ENCODE data around the gene NBAS.
"Not testable (repeated sequence)": the region's sequence is repeated elsewhere in the genome, so short reads cannot be mapped to it uniquely, and the experiment has no call there.

NBAS gene

GRCh38 chr2:15260196-15260595 is 300.9 kb downstream of the NBAS start:
- no peak for DNase-seq (ENCODE audit: insufficient read length)
- no peak for TF ChIP-seq TAF1 (IDR thresholded peaks at IDR 0.05; ENCODE audit: borderline replicate concordance, low read depth, low read length)
- no peak for TF ChIP-seq POLR2AphosphoS5 (IDR thresholded peaks at IDR 0.05; ENCODE audit: low read depth, low read length)
- no peak for TF ChIP-seq POLR2A (IDR thresholded peaks at IDR 0.05; ENCODE audit: low read depth, low read length)
- FAIRE-seq, result no peak

DNA sequence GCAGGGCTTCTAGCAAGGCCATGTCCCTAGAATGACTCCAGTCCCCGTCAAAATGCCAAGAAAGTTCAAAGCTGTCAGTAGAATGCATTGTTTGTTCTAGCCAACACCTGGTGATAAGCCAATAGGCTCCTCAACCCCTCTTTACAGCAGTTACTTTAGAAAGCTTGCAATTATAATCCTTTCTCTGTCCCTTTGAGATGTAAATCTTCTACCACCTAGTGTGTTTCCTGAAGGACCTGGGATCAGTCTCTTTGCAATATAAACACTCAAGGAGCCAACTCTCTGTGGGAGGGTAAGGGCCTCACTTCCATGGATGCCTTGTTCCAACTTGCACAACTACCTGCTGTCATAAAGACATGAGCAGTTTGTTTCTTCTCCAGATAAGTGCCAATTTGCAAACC is 301.8 kb downstream of the NBAS start:
- DNase-seq (ENCODE audit: insufficient read length) (no peak), FAIRE-seq (no peak)
- TF ChIP-seq POLR2A (IDR thresholded peaks at IDR 0.05; ENCODE audit: low read depth, low read length) (no peak), TAF1 (IDR thresholded peaks at IDR 0.05; ENCODE audit: borderline replicate concordance, low read depth, low read length) (no peak), POLR2AphosphoS5 (IDR thresholded peaks at IDR 0.05; ENCODE audit: low read depth, low read length) (no peak)

DNA sequence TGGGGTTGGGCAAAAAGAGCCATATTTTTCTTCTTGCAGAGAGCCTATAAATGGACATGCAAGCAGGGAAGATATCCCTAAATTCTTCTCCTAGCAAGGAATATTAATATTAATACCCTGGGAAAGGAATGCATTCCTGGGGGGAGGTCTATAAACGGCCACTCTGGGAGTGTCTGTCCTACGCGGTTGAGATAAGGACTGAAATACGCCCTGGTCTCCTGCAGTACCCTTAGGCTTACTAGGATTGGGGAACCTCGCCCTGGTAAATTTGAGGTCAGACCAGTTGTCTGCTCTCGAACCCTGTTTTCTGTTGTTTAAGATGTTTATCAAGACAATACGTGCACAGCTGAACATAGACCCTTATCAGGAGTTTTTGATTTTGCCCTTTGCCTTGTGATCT is 302.7 kb downstream of the NBAS start:
- FAIRE-seq; DNase-seq (ENCODE audit: insufficient read length): not testable (repeated sequence)

- TF ChIP-seq POLR2AphosphoS5 (IDR thresholded peaks at IDR 0.05; ENCODE audit: low read depth, low read length) (no peak), POLR2A (IDR thresholded peaks at IDR 0.05; ENCODE audit: low read depth, low read length) (no peak), TAF1 (IDR thresholded peaks at IDR 0.05; ENCODE audit: borderline replicate concordance, low read depth, low read length) (no peak)
- DNase-seq (ENCODE audit: insufficient read length) (no peak), FAIRE-seq (no peak)
These were observed 307.3 kb downstream of the NBAS start for GRCh38 chr2:15253835-15254286.

DNA sequence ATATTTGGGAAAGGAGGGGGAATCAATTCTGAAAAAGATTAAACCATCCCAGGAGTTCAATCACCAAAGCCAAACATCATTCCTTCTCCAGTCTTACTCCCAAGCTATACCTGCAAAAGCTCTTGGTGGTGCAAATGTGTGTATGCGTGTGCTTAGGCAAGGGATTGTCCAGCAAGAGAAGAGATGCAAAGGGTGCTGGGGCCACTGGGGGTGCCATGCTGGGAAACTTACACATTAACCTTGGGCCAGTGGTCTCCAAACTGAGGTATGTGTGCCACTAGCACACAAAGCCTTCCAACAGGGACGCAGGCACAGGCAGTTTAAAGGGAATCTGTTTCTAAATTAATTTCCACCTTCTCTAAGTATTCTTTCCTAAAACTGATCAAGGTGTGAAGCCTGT is 307.9 kb downstream of the NBAS start:
- no peak for DNase-seq (ENCODE audit: insufficient read length)
- no peak for FAIRE-seq
- TF ChIP-seq POLR2AphosphoS5 (IDR thresholded peaks at IDR 0.05; ENCODE audit: low read depth, low read length) (no peak), TAF1 (IDR thresholded peaks at IDR 0.05; ENCODE audit: borderline replicate concordance, low read depth, low read length) (no peak), POLR2A (IDR thresholded peaks at IDR 0.05; ENCODE audit: low read depth, low read length) (no peak)

DNA sequence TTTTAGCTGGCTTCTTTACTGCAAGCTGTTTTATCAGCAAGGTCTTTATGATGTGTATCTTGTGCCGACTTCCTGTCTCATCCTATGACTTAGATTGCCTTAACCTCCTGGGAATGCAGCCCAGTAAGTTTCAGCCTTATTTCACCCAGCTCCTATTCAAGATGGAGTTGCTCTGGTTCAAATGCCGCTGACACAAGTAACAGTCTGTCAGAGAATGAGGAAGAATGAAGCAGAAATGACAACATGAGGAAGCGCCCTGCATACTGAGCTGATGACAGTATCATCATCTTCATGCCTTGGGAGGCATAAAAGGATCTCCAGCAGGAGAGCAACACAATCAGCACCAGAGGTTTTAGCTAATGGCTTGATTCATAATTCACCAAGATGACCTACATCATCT is 309.4 kb downstream of the NBAS start:
- no peak for TF ChIP-seq POLR2A (IDR thresholded peaks at IDR 0.05; ENCODE audit: low read depth, low read length)
- no peak for TF ChIP-seq TAF1 (IDR thresholded peaks at IDR 0.05; ENCODE audit: borderline replicate concordance, low read depth, low read length)
- TF ChIP-seq POLR2AphosphoS5 (IDR thresholded peaks at IDR 0.05; ENCODE audit: low read depth, low read length), result no peak
- DNase-seq (ENCODE audit: insufficient read length), result no peak
- no peak for FAIRE-seq

GRCh38 chr2:15250946-15251345 is 310.2 kb downstream of the NBAS start:
- not testable (repeated sequence) for DNase-seq (ENCODE audit: insufficient read length); FAIRE-seq

DNA sequence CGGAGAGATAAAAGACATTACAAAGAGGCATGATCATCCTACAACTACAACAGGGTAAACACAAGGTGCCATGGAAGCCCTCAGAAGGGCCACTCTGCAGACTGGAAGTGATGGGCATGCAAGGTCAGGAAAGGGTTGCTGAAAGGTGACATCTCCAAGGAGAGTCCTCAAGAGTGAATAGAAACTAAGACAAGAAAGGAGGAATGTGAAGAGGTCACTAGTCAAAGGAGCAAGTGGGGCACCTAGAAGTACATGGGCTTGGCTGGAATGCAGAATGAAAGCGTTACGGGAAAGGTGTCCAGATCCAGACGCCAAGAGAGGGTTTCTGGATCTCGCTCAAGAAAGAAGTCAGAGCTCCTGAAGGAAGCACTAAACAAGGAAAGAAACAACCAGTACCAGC is 314.3 kb downstream of the NBAS start:
- TF ChIP-seq TAF1 (IDR thresholded peaks at IDR 0.05; ENCODE audit: borderline replicate concordance, low read depth, low read length) (no peak), POLR2A (IDR thresholded peaks at IDR 0.05; ENCODE audit: low read depth, low read length) (no peak), POLR2AphosphoS5 (IDR thresholded peaks at IDR 0.05; ENCODE audit: low read depth, low read length) (no peak)
- FAIRE-seq, result no peak
- DNase-seq (ENCODE audit: insufficient read length), result no peak

GRCh38 chr2:15243762-15244161 is 317.4 kb downstream of the NBAS start:
- FAIRE-seq (no peak), DNase-seq (ENCODE audit: insufficient read length) (no peak)
- no peak for TF ChIP-seq TAF1 (IDR thresholded peaks at IDR 0.05; ENCODE audit: borderline replicate concordance, low read depth, low read length)
- TF ChIP-seq POLR2A (IDR thresholded peaks at IDR 0.05; ENCODE audit: low read depth, low read length), result no peak
- TF ChIP-seq POLR2AphosphoS5 (IDR thresholded peaks at IDR 0.05; ENCODE audit: low read depth, low read length), result no peak

DNA sequence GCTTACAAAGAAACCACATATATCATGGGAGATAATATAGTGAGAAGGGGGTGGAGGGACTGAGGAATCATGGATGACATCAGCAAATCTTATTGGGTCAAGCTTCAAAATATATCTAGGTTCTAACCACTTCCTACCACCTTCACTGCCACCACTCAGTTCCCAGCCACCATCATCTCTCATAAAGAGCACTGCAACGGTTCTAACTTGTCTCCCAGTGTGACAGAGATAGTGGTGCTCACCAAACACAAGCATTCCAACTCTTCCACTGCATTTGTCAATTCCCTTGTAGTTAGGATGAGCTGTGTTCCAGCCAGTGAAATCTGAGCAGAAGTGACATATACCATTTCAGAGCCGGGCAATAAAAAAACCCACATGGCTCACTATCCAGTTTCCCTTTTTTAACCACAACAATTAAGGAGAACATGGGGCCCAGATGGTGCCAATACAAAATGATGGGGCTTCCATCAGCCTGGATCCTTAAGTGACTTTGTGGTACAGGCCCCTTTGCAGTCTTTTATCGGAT is 318.1 kb downstream of the NBAS start:
- DNase-seq (ENCODE audit: insufficient read length) (no peak), FAIRE-seq (no peak)
- no peak for TF ChIP-seq POLR2AphosphoS5 (IDR thresholded peaks at IDR 0.05; ENCODE audit: low read depth, low read length)
- no peak for TF ChIP-seq TAF1 (IDR thresholded peaks at IDR 0.05; ENCODE audit: borderline replicate concordance, low read depth, low read length)
- no peak for TF ChIP-seq POLR2A (IDR thresholded peaks at IDR 0.05; ENCODE audit: low read depth, low read length)

GRCh38 chr2:15241929-15242328 is 319.2 kb downstream of the NBAS start:
- DNase-seq (ENCODE audit: insufficient read length), result no peak
- no peak for FAIRE-seq
- TF ChIP-seq TAF1 (IDR thresholded peaks at IDR 0.05; ENCODE audit: borderline replicate concordance, low read depth, low read length) (no peak), POLR2A (IDR thresholded peaks at IDR 0.05; ENCODE audit: low read depth, low read length) (no peak), POLR2AphosphoS5 (IDR thresholded peaks at IDR 0.05; ENCODE audit: low read depth, low read length) (no peak)

GRCh38 chr2:15241201-15241600 is 319.9 kb downstream of the NBAS start:
- DNase-seq (ENCODE audit: insufficient read length) (no peak), FAIRE-seq (no peak)
- TF ChIP-seq POLR2A (IDR thresholded peaks at IDR 0.05; ENCODE audit: low read depth, low read length) (no peak), POLR2AphosphoS5 (IDR thresholded peaks at IDR 0.05; ENCODE audit: low read depth, low read length) (no peak), TAF1 (IDR thresholded peaks at IDR 0.05; ENCODE audit: borderline replicate concordance, low read depth, low read length) (no peak)

GRCh38 chr2:15238028-15238427 is 323.1 kb downstream of the NBAS start:
- DNase-seq (ENCODE audit: insufficient read length) (no peak), FAIRE-seq (no peak)
- TF ChIP-seq POLR2A (IDR thresholded peaks at IDR 0.05; ENCODE audit: low read depth, low read length) (no peak), POLR2AphosphoS5 (IDR thresholded peaks at IDR 0.05; ENCODE audit: low read depth, low read length) (no peak), TAF1 (IDR thresholded peaks at IDR 0.05; ENCODE audit: borderline replicate concordance, low read depth, low read length) (no peak)

Measured in GM12892 (cell line).